Measurements from ENCODE around the gene ADPRS.

GRCh38 chr1:36108314-36108713 is 19.6 kb downstream of the ADPRS start:
- TF ChIP-seq CTCF (conservative IDR thresholded peaks at IDR 0.05) (no peak), EZH2 (IDR thresholded peaks at IDR 0.05; ENCODE audit: low read depth) (no peak)
